Ascending aorta (tissue), 2 donors: Measurements from ENCODE around the gene KIF9. TPM values are rescaled to one million over a fixed set of nuclear protein-coding genes. Genes with fewer than 3 reads are reported as not detected.
A peak's percentile ranks its signal among the peaks of the same experiment; 100 is the strongest.

Source experiments
- DNase-seq, 2 donors: peaks; one replicate each; pipeline ENCODE4 v3.0.0-alpha.2; 2019; ENCODE audit warnings: low spot score in 2 of 2
- H3K27ac ChIP-seq, 2 donors: fragments of 200-600 bp; sonication (generic); one replicate each; pipeline ENCODE4 v1.5.1; 2016 to 2017; ENCODE audit warnings: mild to moderate bottlenecking in 1 of 2
- H3K27me3 ChIP-seq: fragments of 200-600 bp; sonication (generic); one replicate; pipeline ENCODE4 v1.5.1; 2017
- H3K36me3 ChIP-seq, 2 donors: fragments of 200-600 bp; sonication (generic); one replicate each; pipeline ENCODE4 v1.5.1; 2016
- H3K4me1 ChIP-seq, 2 donors: fragments of 200-600 bp; sonication (generic); one replicate each; pipeline ENCODE4 v1.5.1; 2016 to 2017; ENCODE audit warnings: mild to moderate bottlenecking in 1 of 2
- H3K4me3 ChIP-seq, 2 donors: fragments of 200-600 bp; sonication (generic); one replicate each; pipeline ENCODE4 v1.5.1; 2016 to 2017; ENCODE audit warnings: mild to moderate bottlenecking in 1 of 2
- H3K9me3 ChIP-seq, 2 donors: fragments of 200-600 bp; sonication (generic); one replicate each; pipeline ENCODE4 v1.5.1; 2016
- CTCF ChIP-seq, 3 experiments: fragments of 200-600 bp in 2 of 3; fragments of 450-650 bp in 1 of 3; sonication (generic) in 2 of 3; IDR thresholded peaks; one replicate each; pipeline ENCODE4 v1.5.1; 2016 to 2019; ENCODE audit warnings: antibody characterized with exemption in 3 of 3, mild to moderate bottlenecking in 1 of 3, moderate library complexity in 1 of 3
- intact Hi-C: fragments of 100-400 bp; cut with DNase I; formaldehyde crosslinking; loops from one replicate; pipeline ENCODE4 v1.15.1; 2023
- total RNA-seq: library from RNA; depleted of rRNA; stranded (reverse); fragments of >200 nt; gene quantifications from one replicate; pipeline ENCODE4 v1.1.0, GENCODE V29; 2016

Gene KIF9, protein sequence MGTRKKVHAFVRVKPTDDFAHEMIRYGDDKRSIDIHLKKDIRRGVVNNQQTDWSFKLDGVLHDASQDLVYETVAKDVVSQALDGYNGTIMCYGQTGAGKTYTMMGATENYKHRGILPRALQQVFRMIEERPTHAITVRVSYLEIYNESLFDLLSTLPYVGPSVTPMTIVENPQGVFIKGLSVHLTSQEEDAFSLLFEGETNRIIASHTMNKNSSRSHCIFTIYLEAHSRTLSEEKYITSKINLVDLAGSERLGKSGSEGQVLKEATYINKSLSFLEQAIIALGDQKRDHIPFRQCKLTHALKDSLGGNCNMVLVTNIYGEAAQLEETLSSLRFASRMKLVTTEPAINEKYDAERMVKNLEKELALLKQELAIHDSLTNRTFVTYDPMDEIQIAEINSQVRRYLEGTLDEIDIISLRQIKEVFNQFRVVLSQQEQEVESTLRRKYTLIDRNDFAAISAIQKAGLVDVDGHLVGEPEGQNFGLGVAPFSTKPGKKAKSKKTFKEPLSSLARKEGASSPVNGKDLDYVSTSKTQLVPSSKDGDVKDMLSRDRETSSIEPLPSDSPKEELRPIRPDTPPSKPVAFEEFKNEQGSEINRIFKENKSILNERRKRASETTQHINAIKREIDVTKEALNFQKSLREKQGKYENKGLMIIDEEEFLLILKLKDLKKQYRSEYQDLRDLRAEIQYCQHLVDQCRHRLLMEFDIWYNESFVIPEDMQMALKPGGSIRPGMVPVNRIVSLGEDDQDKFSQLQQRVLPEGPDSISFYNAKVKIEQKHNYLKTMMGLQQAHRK
- total RNA-seq, result not detected

DNA sequence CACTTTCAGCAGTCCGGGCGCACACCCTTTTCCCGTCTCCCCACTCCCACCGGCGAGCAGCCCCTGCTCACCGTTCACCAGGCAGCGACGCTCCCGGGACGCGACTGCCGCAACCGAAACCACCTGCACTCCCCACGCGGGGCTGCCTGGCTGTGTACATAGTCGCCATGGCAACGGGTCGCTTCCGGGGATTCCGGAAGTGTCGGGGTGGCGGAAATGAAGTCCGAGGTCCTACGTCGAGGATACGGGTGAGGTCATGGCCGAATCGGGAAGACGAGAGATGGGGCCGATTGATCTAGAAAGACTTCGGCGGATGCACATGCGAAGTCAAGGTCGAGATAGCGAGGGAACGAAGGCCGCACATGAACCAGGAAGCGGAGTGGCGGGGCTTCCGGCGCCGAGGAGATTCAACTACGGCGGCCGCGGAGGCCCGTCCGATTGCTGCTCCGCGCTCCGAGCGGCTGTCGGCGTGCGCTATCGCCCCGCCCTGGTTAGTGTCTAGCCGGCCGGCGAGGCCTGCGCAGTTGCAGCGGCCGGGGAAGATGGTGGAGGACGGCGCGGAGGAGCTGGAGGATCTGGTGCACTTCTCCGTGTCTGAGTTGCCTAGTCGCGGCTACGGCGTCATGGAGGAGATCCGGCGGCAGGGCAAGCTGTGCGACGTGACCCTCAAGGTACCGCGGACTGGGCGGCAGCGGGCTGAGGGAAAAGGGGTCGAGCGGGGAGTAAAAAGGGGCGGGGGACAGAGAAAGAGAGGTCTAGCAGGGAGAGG lies at the start of gene KIF9, which contains the start of gene KLHL18:
TSS of gene KIF9 (minus strand) at position 376 of the 769 bp plus-strand sequence. CDS start 5,425 bp downstream, outside the sequence.
TSS of gene KLHL18 (plus strand) at position 521 of the 769 bp plus-strand sequence. CDS start at position 543, 22 bp downstream.
- no peaks in the 10 kb centered on the region for H3K9me3 ChIP-seq
- intact Hi-C loops, result loop anchor here (2.0 to 10.0 kb wide), 4 partner anchors 85 to 348 kb away; partner anchors contain the start of genes PTPN23 and SETD2
- peak within 1 kb of the TSS; percentile 89 to 94 for H3K27ac ChIP-seq
- H3K4me3 ChIP-seq, result peak within 1 kb of the TSS; percentile 74
- peak; percentile 82 to 97 for DNase-seq
- H3K4me1 ChIP-seq, result peaks cover 7 to 27% of the 10 kb centered on the region in 2 donors
- H3K36me3 ChIP-seq, result no peaks in the 10 kb centered on the region
- TF ChIP-seq CTCF (IDR thresholded peaks at IDR 0.05), result no peak
- H3K27me3 ChIP-seq, result no peaks in the 10 kb centered on the region

DNA sequence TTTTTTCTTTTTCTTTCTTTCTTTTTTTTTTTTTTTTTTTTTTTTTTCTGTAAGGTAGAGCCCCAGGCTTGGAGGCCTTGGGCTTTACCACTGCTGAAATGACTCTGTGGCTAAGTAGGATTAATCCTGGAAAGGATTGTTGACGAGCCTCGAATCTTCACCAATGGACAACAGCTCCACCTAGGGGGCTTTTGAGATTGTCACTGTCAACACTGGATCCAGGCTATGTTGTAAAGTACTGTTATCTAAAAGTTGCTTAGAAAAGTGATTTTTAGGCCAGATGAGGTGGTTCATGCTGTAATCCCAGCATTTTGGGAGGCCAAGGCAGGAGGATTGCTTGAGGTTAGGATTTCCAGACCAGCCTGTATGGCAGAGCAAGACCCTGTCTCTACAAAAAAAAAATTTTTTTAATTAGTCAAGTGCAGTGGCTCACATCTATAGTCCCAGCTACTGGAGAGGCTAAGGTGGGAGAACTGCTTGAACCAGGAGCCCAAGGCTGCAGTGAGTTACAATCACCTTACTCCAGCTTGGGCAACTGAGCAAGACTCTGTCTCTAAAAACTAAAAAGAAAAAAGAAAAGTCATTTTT lies 41.8 kb upstream of the KIF9 start:
- Histone ChIP-seq H3K27ac (no peak overlapping the region), H3K4me3 (no peak overlapping the region), H3K4me1 (no peaks in the 10 kb centered on the region), H3K27me3 (no peaks in the 10 kb centered on the region), H3K9me3 (no peaks in the 10 kb centered on the region), H3K36me3 (peaks cover 43 to 70% of the 10 kb centered on the region in 2 donors)
- intact Hi-C loops, result loop anchor here (5.0 kb wide), 1 partner anchor 622 kb away; the partner anchor contains the start of gene TMIE
- DNase-seq, result no peak
- TF ChIP-seq CTCF (IDR thresholded peaks at IDR 0.05), result peak; percentile 47 to 77 (median 61)

- intact Hi-C loops, result loop anchor here (5.0 kb wide), 1 partner anchor 621 kb away; the partner anchor contains the start of gene TMIE
- Histone ChIP-seq H3K4me1 (no peaks in the 10 kb centered on the region), H3K27me3 (no peaks in the 10 kb centered on the region), H3K36me3 (peaks cover 40 to 64% of the 10 kb centered on the region in 2 donors), H3K9me3 (no peaks in the 10 kb centered on the region), H3K4me3 (no peak overlapping the region), H3K27ac (no peak overlapping the region)
- no peak for TF ChIP-seq CTCF (IDR thresholded peaks at IDR 0.05)
- no peak for DNase-seq
Observed at GRCh38 chr3:47323431-47324277, 41.1 kb upstream of the KIF9 start.

GRCh38 chr3:47319956-47320355 lies 37.4 kb upstream of the KIF9 start:
- no peaks in the 10 kb centered on the region for H3K4me1 ChIP-seq
- H3K36me3 ChIP-seq, result peaks cover 19 to 44% of the 10 kb centered on the region in 2 donors
- TF ChIP-seq CTCF (IDR thresholded peaks at IDR 0.05), result no peak
- no peak for DNase-seq
- no peaks in the 10 kb centered on the region for H3K27me3 ChIP-seq
- H3K27ac ChIP-seq, result no peak overlapping the region
- no peak overlapping the region for H3K4me3 ChIP-seq
- intact Hi-C loops, result loop anchor here (5.0 to 10.0 kb wide), 3 partner anchors 155 to 618 kb away; partner anchors contain the start of genes SETD2 and TMIE
- no peaks in the 10 kb centered on the region for H3K9me3 ChIP-seq
